Suppressor macrophage treated with lipopolysaccharide for 4 hours (primary cell): ENCODE results near the gene LIME1.
"Not testable (repeated sequence)": the region's sequence is repeated elsewhere in the genome, so short reads cannot be mapped to it uniquely, and the experiment has no call there.

Source experiments
- DNase-seq: peaks from one replicate; pipeline ENCODE4 v3.0.0-alpha.2; 2020

LIME1 gene

GRCh38 chr20:63775096-63775978, 38.9 kb downstream of the LIME1 start:
- no peak for DNase-seq

- not testable (repeated sequence) for DNase-seq
Observed at GRCh38 chr20:63776875-63777274, 40.4 kb downstream of the LIME1 start.

GRCh38 chr20:63777614-63778013, 41.1 kb downstream of the LIME1 start:
- DNase-seq = no peak

GRCh38 chr20:63778034-63778752, 41.7 kb downstream of the LIME1 start:
- no peak for DNase-seq

- DNase-seq = no peak
Observed at GRCh38 chr20:63778857-63779256, 42.4 kb downstream of the LIME1 start.

GRCh38 chr20:63781181-63781580, 44.7 kb downstream of the LIME1 start:
- no peak for DNase-seq

- DNase-seq = no peak
Observed at GRCh38 chr20:63782051-63782471, 45.6 kb downstream of the LIME1 start.

- DNase-seq = no peak
Observed at GRCh38 chr20:63782521-63782971, 46.1 kb downstream of the LIME1 start.

GRCh38 chr20:63783970-63784369, 47.5 kb downstream of the LIME1 start:
- no peak for DNase-seq

GRCh38 chr20:63785691-63786131, 49.2 kb downstream of the LIME1 start:
- DNase-seq = no peak

- DNase-seq = no peak
Observed at GRCh38 chr20:63787302-63787701, 50.8 kb downstream of the LIME1 start.

- DNase-seq = no peak
Observed at GRCh38 chr20:63787749-63788148, 51.3 kb downstream of the LIME1 start.
